Measurements from ENCODE around the gene DDA1. TPM values are rescaled to one million over a fixed set of nuclear protein-coding genes. Genes with fewer than 3 reads are reported as not detected.
"Not testable (repeated sequence)": the region's sequence is repeated elsewhere in the genome, so short reads cannot be mapped to it uniquely, and the experiment has no call there.

The DDA1 gene
- total RNA-seq, 1 donor from 2014 or later, result 10.0 TPM

DNA sequence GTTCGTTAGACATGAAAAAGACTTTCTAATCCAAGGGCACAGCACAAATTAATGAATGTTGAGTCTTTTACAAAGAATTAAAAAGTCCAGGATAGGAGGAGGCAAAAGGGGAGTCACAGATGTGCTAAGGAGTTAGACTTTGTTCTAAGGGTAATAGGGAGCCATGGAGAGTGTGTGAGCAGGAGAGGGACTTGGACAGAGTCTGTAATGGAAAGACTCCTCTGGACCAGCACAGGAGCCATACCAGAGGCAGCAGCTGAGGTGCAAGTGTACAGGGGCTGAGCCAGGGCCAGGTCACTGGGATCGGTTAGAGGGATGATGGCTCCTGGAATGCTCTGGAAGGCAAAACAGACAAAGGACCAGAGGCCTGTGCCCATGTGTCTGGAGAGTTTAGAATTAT, 38.5 kb downstream of the DDA1 start:
- DNase-seq, result no peak

DNA sequence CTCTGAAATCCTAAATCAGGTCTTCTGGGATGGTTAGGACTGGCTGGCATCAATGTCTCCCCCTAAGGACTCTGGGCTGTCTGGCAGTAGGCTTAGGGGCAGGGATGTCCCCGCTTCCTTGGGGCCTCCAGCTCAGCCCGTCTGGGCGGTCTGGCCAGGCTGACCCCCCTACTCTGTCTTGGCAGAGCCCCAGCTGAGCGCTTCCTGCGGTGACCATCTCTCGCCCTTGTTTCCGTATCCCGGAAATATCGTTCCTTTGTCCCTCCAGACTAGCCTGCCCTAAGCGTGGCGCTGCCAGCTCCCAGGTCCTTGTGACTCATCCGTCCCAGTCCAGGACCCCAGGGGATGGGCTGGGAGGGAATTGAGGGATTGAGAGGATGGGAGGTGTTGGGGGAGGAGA, 39.3 kb downstream of the DDA1 start:
- DNase-seq, result no peak

DNA sequence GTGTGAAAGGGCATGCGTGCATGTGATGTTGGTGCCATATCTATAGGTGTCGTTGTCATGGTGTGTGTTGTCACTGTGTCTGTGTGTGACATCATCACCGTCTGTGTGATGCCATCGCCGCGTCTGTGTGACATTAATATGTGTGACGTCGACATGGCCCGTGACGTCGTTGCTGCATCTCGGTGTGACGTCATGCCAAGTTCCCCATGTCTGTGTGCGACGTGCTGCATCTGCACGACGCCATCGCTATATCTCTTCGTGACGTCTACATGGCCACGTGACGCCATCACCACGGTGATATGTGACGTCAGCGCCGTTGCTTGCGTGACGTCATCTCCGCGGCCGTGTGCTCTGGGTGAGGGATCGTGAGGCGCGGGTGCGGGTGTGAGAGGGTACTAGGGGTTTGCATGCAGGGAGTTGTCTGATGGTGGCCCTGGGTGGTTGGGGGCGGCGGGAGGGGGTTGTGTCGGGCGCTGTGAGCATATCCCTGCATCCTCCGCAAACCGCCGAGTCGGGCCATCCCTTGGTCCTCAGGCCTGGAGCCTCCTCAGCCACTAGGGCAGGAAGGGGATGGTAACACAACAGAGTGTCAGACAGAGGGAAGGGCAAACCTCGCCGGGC, 42.6 kb downstream of the DDA1 start:
- DNase-seq, result no peak

DNA sequence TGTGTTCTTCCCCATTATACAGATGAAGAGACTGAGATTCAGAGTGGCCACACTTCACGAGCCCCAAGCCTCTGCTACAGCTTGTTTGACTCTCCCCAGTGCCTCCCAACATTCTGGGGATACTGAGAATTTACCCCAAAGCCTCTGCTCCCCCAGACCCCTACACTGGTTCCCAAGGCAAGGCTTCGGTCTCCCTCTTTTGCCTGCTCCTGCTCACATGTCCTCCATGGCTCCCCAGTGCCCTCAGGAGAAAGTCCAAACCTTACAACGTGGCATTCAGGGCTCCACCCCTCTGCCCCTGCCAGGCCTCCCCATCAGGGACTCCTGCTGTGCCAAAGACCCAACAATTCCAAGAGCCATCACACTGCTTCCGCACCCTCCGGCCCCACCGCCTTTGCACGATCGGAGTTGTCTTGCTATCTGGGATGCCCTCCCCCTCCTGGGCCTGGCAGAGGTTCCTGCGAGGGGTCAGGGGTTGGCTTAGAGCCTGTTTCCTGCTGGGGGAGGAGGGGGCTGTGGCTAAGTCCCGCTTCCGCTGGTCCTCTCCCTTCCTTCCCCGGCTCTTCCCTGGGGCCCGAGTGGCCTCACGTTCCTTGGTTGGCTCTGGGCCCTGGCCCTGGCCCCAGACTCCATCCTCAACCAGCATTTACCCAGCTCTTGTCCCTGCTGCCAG, 43.4 kb downstream of the DDA1 start:
- no peak for DNase-seq

DNA sequence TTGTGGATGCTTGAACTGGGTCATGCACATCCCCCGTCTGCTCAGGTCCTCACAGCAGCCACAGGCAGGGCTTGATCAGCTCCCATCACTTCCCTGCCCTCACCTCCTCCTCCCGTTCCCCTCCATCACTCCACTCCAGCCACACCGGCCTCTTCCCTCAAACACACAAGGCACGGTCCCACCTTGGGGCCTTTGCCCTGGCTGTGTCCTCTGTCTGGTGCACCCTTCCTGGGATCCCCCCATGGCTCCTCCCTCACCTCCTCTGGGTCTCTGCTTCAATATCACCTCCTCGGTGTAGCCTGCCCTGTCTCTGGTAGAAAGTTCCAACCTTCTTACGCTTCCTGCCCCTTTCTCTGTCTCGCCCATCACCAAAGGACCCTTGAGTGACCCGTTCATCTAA, 44.0 kb downstream of the DDA1 start:
- DNase-seq, result no peak

DNA sequence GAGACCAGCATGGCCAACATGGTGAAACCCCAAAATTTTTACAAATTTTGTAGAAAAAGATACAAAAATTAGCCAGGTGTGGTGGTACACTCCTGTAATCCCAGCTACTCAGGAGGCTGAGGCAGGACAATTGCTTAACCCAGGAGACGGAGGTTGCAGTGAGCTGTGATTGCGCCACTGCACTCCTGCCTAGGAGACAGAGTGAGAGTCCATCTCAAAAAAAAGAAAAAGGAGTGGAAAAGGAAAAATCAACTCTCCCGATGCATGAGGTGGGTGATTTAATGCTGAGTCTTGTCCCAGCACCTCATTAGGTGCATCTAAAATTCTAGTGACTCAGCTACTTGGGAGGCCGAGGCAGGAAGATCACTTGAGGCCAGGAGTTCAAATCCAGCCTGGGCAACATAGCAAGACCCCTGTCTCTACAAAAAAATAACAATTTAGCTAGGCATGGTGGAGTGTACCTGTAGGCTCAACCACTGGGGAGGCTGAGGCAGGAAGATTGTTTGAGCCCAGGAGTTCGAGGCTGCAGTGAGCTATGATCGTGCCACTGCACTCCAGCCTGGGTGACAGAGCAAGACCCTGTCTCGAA, 47.8 kb downstream of the DDA1 start:
- DNase-seq, result no peak

DNA sequence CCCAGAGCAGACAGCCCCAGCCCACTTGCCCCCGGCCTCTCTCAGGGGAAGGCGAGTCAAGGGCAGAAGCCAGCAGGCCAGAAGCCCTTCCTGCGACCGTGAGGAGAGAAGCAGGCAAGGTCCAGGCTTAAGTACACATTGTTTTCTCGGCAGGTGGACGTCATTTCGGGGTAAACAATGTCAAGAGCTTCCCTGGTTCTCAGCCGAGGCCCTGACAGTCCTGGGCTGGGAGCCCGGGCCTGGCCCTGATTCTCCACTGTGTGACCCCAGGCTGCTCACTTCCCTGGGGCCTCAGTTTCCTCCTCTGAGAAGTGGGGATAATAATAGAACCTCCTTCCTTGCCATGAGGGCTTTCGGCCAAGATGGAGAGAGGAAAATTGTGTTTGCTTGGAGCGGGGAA, 48.4 kb downstream of the DDA1 start:
- DNase-seq, result no peak

DNA sequence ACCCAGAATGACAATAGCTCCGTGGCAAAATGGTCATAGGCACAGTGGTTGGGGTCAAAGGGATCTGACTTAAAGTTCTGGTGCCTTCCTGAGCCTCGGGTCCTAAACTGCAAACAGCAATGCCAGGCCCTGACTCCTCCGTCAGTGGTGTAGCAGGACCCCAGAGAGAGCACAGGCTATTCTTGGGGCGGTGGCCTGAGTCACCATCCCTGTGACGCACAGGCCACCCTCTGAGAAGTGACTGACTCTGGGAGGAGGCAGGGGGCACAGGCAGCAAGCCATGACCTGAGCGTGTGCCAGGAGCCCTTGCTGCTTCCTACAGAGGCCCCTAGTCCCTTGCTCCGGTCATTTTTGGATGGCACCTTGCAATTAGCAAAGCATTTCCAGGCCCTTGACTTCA, 49.0 kb downstream of the DDA1 start:
- no peak for DNase-seq

DNA sequence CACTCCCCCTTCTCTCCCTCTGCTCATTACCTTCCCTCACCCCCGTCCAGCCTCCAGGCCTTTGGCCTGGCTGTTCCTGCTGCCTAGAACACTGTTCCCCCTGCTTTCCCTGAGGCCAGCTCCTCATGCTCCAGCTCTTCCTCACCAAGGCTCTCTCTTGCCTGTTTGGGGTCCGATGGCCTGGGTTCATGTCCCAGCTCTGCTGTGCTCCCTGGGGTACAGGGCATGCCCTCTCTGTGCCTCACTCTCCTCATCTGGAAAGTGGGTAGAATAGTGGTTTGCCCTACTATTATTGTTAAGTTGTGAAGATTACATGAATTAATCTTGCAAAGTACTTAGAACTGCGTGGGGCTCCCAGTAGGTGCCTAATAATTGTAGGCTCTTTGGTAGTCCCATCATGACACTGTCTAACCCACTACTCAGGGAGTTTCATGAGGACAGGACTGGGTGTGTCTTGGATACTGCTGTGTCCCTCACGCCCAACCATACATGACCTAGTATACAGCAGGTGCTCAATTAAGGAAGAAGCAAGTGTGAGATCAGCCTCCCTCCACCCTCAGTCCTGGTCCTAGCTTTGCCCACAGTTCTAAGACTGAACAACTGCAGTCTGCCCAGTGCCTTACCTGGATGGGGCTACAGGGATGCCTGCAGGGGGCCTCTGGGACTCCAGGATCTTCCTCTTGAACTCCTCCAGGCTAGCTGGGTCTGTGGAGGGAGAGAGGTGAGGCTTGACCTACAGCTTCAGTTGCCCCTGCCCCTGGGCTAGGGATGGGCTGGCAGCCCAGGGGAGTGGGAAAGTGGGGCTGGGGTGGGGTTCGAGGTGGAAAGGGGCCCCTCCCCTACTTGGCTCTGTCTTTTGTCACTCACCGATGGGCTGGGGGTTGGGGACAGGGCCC, 50.8 kb downstream of the DDA1 start:
- DNase-seq, result no peak

DNA sequence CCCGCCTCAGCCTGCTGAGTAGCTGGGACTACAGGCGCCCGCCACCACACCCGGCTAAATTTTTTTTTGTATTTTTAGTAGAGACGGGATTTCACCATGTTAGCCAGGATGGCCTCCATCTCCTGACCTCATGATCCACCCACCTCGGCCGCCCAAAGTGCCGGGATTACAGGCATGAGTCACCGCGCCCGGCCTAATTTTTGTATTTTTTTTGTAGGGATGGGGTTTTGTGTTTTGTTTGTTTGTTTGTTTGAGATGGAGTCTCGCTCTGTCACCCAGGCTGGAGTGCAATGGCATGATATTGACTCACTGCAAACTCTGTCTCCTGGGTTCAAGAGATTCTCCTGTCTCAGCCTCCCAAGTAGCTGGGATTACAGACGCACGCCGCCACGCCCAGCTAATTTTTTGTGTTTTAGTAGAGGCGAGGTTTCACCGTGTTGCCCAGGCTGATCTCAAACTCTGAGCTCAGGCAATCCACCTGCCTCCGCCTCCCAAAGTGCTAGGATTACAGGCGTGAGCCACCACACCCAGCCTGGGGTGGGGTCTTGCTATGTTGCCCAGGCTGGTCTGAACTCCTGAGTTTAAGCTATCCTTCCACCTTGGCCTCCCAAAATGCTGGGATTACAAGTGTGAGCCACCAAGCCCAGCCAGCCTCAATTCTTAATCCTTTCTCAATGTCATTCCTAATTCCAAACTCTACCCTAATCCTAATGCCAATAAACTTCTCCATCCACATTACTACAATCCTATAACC, 54.7 kb downstream of the DDA1 start:
- DNase-seq, result not testable (repeated sequence)

DNA sequence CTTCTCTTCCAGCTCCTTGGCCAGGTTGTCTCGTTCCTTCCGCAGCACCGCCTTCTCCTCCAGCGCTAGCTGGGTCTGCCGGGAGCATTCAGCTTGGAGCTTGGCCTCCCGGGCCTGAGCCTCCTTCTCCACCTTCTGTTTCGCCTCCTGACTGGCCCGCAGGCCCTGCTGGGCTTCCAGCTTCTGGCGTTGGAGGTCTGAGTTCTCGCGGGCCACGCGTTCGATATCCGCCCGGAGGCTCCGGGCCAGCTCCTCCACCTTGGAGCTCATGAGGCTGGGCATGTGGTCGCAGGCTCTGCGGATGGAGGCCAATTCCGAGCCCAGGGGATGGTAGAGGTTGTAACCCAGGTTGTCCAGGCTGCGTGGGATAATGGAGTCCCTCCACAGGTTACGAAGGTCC, 56.0 kb downstream of the DDA1 start:
- DNase-seq, result no peak

DNA sequence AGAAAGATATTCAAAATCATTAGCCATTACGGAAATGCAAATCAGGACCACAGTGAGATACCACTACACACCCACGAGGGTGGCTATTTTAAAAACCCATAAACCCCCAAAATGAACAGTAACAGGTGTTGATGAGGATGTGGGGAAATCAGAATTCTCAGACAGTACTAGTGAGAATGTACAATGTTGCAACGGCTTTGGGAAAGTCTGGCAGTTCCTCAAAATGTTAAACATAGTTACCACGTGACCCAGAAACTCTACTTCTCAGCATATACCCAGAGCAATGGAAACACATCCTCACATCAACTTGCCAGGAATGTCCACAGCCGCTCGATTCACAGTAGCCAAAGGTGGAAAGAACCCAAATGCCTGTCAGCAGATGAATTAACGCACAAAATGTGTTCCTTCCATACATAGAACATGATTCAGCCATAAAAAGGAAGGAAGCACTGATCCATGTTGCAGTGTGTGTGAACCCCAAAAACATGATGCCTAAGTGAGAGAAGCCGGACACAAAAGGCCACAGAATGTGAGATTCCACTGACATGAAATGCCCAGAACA, 60.7 kb downstream of the DDA1 start:
- DNase-seq, result no peak

Other genes starting within 250 kb of the DDA1 start
- gene HAUS8, start 234.1 kb upstream of the DDA1 start, total RNA-seq, result 1.9 TPM
- 24.0 TPM for gene MYO9B, start 233.8 kb upstream of the DDA1 start, total RNA-seq
- gene USE1, start 94.2 kb upstream of the DDA1 start, total RNA-seq, result 10.1 TPM
- gene OCEL1, start 83.3 kb upstream of the DDA1 start, total RNA-seq, result 1.4 TPM
- 9.8 TPM for gene NR2F6, start 63.6 kb upstream of the DDA1 start, total RNA-seq
- gene USHBP1, start 44.8 kb upstream of the DDA1 start, total RNA-seq, result 0.47 TPM
- 59.0 TPM for gene BABAM1, start 42.1 kb upstream of the DDA1 start, total RNA-seq
- gene ANKLE1, start 27.7 kb upstream of the DDA1 start, total RNA-seq, result 0.94 TPM
- gene ABHD8, start 6.1 kb upstream of the DDA1 start, total RNA-seq, result 20.6 TPM
- gene MRPL34, start 3.7 kb upstream of the DDA1 start, total RNA-seq, result 9.0 TPM
- 29.6 TPM for gene ANO8, start 25.3 kb downstream of the DDA1 start, total RNA-seq
- gene GTPBP3, start 28.0 kb downstream of the DDA1 start, total RNA-seq, result 23.2 TPM
- gene PLVAP, start 67.8 kb downstream of the DDA1 start, total RNA-seq, result 0.94 TPM
- not detected for gene CCDC194, start 84.6 kb downstream of the DDA1 start, total RNA-seq
- gene BST2, start 96.1 kb downstream of the DDA1 start, total RNA-seq, result 3.3 TPM
- gene MVB12A, start 110.5 kb downstream of the DDA1 start, total RNA-seq, result 19.3 TPM
- gene TMEM221, start 139.1 kb downstream of the DDA1 start, total RNA-seq, result 0.94 TPM
- gene NXNL1, start 151.4 kb downstream of the DDA1 start, total RNA-seq, result not detected
- 14.2 TPM for gene SLC27A1, start 161.0 kb downstream of the DDA1 start, total RNA-seq
- 36.3 TPM for gene PGLS, start 202.1 kb downstream of the DDA1 start, total RNA-seq
- 20.7 TPM for gene COLGALT1, start 246.1 kb downstream of the DDA1 start, total RNA-seq

Data from occipital lobe (tissue), 2 donors.